Activated CD4-positive, alpha-beta T cell treated with anti-CD3 and anti-CD28 coated beads, Interleukin-2, amount 50 U/mL, for 48 hours (primary cell): ENCODE measurements around the gene MAP3K1.
"Not testable (repeated sequence)": the region's sequence is repeated elsewhere in the genome, so short reads cannot be mapped to it uniquely, and the experiment has no call there.

Experiments used
- DNase-seq, 2 experiments: peaks; one replicate each; pipeline ENCODE4 v3.0.0-alpha.2; 2020

Gene MAP3K1

DNA sequence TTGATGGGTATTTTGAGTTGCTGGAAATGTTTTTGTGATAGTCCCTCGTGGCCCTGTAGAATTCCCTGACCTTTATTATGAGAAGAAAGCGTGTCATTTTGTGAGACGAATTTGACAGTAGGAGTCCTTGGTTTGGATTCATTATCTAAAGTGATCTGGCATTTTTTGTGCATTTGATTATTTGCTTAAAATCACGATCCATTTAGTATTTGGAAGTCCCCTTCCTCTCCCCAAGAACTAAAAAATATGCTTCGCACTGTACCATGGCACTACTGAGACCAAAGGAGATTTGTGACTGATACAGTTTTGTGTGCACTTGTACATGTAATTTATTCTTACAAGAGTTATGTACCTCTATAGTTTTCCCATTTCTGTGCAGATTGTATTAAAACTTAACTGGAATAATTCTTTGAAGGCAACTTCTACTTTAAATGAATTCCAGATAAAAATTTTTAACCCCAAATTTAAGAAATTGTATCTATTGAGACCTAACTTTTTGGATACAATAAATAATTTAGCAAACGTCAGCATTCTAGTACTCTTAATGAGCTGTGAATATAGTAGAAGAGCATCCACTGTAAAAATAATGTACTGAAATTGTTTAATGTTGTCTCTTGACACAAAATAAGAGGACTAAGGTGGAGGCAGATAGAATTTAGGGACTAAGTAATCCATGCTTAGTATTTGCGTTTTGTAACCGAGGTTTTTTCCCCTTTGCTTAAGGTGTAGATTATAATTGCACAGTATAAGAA, 2.1 kb downstream of the MAP3K1 start:
- DNase-seq: no peak

GRCh38 chr5:56818450-56819037, 3.2 kb downstream of the MAP3K1 start:
- DNase-seq: no peak

GRCh38 chr5:56819060-56819881, 3.9 kb downstream of the MAP3K1 start:
- DNase-seq: no peak

GRCh38 chr5:56821868-56822267, 6.5 kb downstream of the MAP3K1 start:
- DNase-seq: not testable (repeated sequence)

DNA sequence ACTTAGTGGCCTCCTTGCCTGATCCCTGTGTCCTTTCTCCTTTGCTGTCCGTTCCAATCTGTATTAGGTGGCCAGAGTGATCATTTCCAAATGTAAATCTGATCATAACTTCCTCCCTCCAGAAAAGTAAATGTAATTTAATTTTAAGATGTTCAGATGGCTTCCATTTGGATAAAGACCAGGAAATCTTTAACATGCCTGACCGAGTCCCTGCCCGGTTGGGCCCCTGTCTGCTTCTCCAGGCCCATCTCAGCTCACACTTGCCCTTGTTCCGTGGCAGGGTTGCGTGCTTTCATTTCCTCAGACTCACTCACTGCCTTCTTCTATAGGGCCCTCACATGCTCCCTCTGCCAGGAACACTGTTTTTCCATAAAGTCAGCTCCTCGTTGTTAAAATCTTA, 7.6 kb downstream of the MAP3K1 start:
- DNase-seq: no peak

- DNase-seq: no peak
Measured at GRCh38 chr5:56824019-56824418, 8.7 kb downstream of the MAP3K1 start.

DNA sequence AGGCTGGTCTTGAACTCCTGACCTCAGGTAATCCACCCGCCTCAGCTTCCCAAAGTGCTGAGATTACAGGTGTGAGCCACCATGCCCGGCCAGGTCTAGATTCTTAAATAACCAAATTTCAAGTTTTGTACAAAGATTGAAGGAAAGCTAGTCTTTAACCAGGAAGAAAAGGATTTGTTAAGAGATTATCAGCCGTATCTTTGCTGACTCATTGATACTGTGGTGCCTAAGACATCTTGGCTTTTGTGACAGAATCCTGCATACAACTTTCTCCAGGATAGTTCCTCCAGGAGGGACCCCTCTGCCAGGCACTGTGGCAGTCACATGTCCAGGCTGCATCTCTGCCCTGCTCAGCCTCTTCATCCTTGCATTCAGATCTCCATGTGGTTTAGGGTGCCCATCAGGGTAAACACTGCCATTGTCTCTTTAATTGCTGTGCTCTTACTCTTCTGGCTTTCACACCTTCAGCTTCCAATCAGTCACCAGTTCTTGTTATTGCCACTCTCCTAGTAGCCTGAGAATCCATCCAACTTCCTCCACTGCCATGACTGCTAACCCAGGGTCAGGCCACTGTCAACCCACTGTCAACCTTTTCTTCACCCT, 10.0 kb downstream of the MAP3K1 start:
- DNase-seq: no peak

DNA sequence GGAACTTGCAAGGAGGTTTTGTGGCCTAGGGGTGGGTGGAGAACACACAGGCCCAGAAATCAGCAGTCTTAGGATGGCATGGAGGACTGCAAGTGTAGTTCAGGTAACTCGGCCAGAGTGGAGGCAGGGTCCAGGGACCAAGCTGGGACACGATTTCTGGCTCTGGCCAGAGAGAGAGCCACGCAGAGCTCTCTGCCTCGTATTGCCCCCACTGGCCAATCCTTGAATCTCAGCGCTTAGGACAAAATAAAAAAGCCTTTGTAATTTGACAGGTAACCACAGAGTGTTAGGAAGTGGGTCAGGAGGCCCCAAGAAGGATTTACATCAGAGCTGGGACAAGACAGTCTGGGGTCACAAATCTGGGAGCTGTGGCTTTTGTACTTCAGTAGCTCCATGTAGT, 11.7 kb downstream of the MAP3K1 start:
- DNase-seq: no peak

- no peak for DNase-seq
Measured at GRCh38 chr5:56827924-56828323, 12.6 kb downstream of the MAP3K1 start.

- DNase-seq: peak; percentile 58 to 70
Measured at GRCh38 chr5:56829137-56829908, 14.0 kb downstream of the MAP3K1 start.

- no peak for DNase-seq
Measured at GRCh38 chr5:56831773-56832172, 16.4 kb downstream of the MAP3K1 start.

- DNase-seq: peak in 1 of 2 experiments; percentile 30
Measured at GRCh38 chr5:56833325-56833724, 18.0 kb downstream of the MAP3K1 start.

- no peak for DNase-seq
Measured at GRCh38 chr5:56837381-56837780, 22.0 kb downstream of the MAP3K1 start.

DNA sequence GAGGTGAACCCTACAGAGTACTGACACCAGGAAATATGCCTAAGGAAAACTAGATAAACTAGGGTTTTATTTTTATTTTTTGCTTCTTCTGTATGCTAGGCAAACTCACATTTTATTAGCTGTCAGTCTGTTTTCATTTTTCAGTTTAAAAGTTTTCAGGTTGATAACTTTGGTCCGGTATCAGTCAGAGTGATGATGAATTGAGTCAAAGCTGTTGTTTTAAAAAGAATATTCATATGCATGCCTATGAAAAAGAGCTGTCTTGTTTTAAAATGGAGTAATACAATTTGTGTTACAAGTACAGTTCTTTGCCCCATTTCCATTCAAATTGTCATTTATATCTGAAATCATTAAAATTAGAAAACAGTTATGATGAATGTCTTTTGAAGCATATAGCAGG, 22.6 kb downstream of the MAP3K1 start:
- no peak for DNase-seq

DNA sequence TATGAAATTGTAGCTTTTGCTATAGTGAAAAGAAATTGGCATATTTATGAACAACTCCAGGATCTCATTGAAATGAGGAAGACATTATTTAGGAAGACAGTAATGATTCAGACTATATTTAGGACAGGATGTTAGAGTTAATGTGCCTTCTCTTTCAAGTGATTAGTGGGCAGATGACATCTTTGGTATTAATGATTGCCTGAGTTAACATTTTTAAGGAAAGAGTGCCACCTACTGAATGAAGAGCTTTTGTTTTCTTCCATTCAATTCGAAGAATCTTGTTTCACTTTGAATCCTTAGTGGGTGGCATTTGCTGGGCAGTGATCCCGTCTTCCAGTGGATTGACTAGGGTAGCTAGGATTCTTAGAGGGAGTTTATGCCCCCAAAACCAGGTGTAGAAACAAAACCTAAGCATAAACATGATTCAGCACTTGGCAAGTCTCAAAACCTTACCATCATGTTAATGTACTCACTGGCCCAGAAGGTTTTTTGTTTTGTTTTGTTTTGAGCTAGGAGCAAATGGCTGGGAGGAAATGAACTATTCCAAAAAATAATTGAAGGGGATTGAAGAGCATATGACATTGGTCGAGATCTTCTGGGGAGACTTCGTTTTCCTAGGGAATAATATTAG, 23.2 kb downstream of the MAP3K1 start:
- no peak for DNase-seq

DNA sequence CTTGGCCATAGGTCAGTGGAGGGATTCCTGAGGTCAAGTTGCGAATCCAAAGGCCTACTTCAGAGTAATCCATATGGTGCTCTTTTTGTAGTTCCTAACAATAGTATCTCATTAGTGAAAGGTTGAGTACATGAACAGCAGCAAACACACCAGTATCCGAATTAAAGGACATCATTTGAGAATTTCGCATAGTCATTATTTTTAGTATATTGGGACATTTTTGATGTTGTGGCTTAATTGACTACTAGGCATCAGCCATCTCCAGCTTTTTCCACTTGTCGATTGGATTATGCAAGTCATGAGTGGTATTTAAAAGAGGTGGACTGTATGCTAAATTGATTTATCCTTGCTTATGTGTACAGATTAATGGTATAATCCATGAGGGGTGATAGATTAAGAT, 23.7 kb downstream of the MAP3K1 start:
- no peak for DNase-seq

DNA sequence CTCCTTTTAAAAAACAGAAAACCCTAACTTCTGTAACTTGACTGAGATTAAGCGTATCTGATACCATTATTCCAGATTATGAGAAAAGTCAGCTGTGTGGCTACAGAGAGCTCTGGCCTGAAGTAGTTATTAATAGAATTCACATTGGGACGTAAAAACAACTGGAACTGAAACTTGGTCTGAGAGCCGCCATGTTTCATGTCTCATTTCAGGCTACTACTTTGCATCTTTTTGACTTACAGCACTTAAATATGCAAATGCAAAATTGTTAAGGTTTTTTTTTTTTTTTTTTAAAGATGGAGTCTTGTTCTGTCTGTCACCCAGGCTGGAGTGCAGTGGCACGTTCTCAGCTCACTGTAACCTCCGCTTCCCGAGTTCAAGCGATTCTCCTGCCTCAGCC, 25.2 kb downstream of the MAP3K1 start:
- DNase-seq: no peak

GRCh38 chr5:56845277-56845676, 29.9 kb downstream of the MAP3K1 start:
- no peak for DNase-seq

GRCh38 chr5:56845904-56846480, 30.6 kb downstream of the MAP3K1 start:
- DNase-seq: no peak

DNA sequence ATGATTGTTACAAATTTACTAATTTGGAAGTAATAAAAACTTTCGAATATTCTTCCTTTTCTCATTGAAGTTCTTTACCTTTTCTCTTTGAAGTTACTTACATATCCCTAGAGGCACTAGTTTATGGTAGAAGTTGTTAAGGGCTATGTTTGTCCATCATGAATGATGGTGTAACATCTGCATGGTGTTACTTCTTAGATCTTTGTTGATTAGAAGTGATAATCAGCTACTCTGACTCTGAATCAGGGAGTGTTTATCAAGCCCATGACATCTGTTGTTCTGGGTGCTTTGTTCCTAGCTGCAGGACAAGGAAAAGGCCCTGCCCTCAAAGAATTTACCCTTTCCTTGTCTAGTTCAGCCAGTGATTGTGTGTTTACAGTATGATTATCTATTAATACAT, 32.9 kb downstream of the MAP3K1 start:
- DNase-seq: no peak

DNA sequence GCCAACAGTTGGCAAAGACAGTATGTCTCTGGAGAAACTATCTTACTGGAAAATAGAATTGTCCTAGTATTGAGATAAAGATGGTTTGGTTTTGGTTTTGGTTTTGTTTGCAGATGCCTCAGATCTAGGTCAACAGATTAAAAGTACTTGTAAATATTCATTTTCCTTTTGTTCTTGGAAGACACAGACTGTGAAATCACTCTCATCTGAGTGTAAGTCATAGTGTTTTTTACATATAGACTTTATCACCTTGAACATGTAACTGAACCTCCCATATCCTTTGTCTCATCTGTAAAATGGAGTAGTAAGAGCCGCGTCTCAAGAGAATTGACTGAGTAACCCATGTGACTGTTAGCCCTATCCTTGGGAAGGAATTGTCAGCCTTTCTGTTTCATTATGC, 34.3 kb downstream of the MAP3K1 start:
- DNase-seq: no peak

DNA sequence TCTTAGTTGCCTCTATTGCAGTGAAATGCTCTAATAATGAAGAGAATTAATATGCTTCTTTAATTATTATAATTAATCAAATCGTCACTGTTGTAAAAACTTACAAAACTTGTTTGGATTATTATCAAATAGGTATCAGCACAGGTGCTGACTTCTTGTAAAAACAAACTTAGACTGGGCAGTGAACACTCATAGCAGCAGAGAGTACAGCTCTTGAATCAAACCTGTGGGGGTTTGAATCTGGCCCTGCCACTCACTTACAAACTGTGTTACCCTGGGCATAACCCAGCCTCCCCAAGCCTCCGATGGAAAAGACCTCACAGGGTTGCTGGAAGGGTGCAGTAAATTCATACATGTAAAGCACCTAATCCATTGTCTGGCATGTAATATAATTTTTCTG, 35.1 kb downstream of the MAP3K1 start:
- DNase-seq: no peak
